Measurements from ENCODE around the gene CCDC78. TPM values are rescaled to one million over a fixed set of nuclear protein-coding genes. Genes with fewer than 3 reads are reported as not detected.

Gene CCDC78
- total RNA-seq, 1 donor from 2014 or later, result 0.16 TPM

- peak; percentile 99 for DNase-seq (ENCODE audit: low spot score)
- intact Hi-C loops (cut with DNase I), result no loop called here
Measured at GRCh38 chr16:684071-684794, 42.0 kb downstream of the CCDC78 start, which contains the start of gene JMJD8. Gene JMJD8, minus strand, starts transcription at chr16:684334. Its CDS starts 15 bp downstream, at chr16:684319.

- no peak for DNase-seq (ENCODE audit: low spot score)
Measured at GRCh38 chr16:683396-684070, 42.7 kb downstream of the CCDC78 start.

GRCh38 chr16:682493-683395 lies 43.5 kb downstream of the CCDC78 start:
- intact Hi-C loops (cut with DNase I), result no loop called here
- DNase-seq (ENCODE audit: low spot score), result no peak

More at GRCh38 chr16:683396-684070, 42.7 kb downstream of the CCDC78 start:
- intact Hi-C loops (cut with DNase I), result no loop called here

- intact Hi-C loops (cut with DNase I), result no loop called here
- no peak for DNase-seq (ENCODE audit: low spot score)
Measured at GRCh38 chr16:681746-682427, 44.4 kb downstream of the CCDC78 start.

GRCh38 chr16:680967-681745 lies 45.1 kb downstream of the CCDC78 start:
- intact Hi-C loops (cut with DNase I), result no loop called here
- DNase-seq (ENCODE audit: low spot score), result no peak

GRCh38 chr16:680625-680945 lies 45.7 kb downstream of the CCDC78 start:
- no peak for DNase-seq (ENCODE audit: low spot score)
- intact Hi-C loops (cut with DNase I), result no loop called here

GRCh38 chr16:679814-680624 lies 46.2 kb downstream of the CCDC78 start, which contains the start of gene STUB1:
Gene STUB1, plus strand, starts transcription at chr16:680410. Its CDS starts 116 bp downstream, at chr16:680526.
- intact Hi-C loops (cut with DNase I), result no loop called here
- DNase-seq (ENCODE audit: low spot score), result peak; percentile 94

GRCh38 chr16:678858-679813 lies 47.1 kb downstream of the CCDC78 start:
- intact Hi-C loops (cut with DNase I), result no loop called here
- DNase-seq (ENCODE audit: low spot score), result peak; percentile 87

GRCh38 chr16:678209-678857 lies 47.9 kb downstream of the CCDC78 start:
- intact Hi-C loops (cut with DNase I), result no loop called here
- no peak for DNase-seq (ENCODE audit: low spot score)

GRCh38 chr16:677316-678190 lies 48.7 kb downstream of the CCDC78 start:
- DNase-seq (ENCODE audit: low spot score), result no peak
- intact Hi-C loops (cut with DNase I), result no loop called here

GRCh38 chr16:676913-677312 lies 49.3 kb downstream of the CCDC78 start:
- intact Hi-C loops (cut with DNase I), result no loop called here
- DNase-seq (ENCODE audit: low spot score), result no peak

GRCh38 chr16:676565-676902 lies 49.7 kb downstream of the CCDC78 start:
- intact Hi-C loops (cut with DNase I), result no loop called here
- DNase-seq (ENCODE audit: low spot score), result no peak

- DNase-seq (ENCODE audit: low spot score), result no peak
- intact Hi-C loops (cut with DNase I), result no loop called here
Measured at GRCh38 chr16:675884-676564, 50.2 kb downstream of the CCDC78 start.

- no peak for DNase-seq (ENCODE audit: low spot score)
- intact Hi-C loops (cut with DNase I), result no loop called here
Measured at GRCh38 chr16:674968-675883, 51.0 kb downstream of the CCDC78 start, which contains the start of gene RHBDL1. Gene RHBDL1, plus strand, starts transcription at chr16:675671. Its CDS starts 120 bp downstream, at chr16:675791.

Data from cardiac septum (tissue), 1 donor.